Dendritic cell treated with granulocyte-macrophage colony-stimulating factor and Interleukin-4, amounts not matched to agents 40 ng/mL and 50 ng/mL, for 4 days (primary cell): Measurements from ENCODE around the gene TNS3.

ENCODE experiments used
- H3K27ac Mint-ChIP-seq: one replicate; pipeline ENCODE4 v1.8.0; 2022; ENCODE audit warnings: mild to moderate bottlenecking, mixed read lengths
- H3K27me3 Mint-ChIP-seq: one replicate; pipeline ENCODE4 v1.8.0; 2022; ENCODE audit warnings: mild to moderate bottlenecking, mixed read lengths
- H3K36me3 Mint-ChIP-seq: one replicate; pipeline ENCODE4 v1.8.0; 2022; ENCODE audit warnings: low read depth, mixed read lengths
- H3K4me1 Mint-ChIP-seq: one replicate; pipeline ENCODE4 v1.8.0; 2022; ENCODE audit warnings: low read depth, mixed read lengths
- H3K4me3 Mint-ChIP-seq: one replicate; pipeline ENCODE4 v1.8.0; 2022; ENCODE audit warnings: mild to moderate bottlenecking, moderate library complexity, mixed read lengths
- H3K9me3 Mint-ChIP-seq: one replicate; pipeline ENCODE4 v1.8.0; 2022; ENCODE audit warnings: mixed read lengths
- intact Hi-C: fragments of 100-400 bp; cut with micrococcal nuclease; formaldehyde crosslinking; loops from one replicate; pipeline ENCODE4 v1.15.0; 2022

Gene TNS3

DNA sequence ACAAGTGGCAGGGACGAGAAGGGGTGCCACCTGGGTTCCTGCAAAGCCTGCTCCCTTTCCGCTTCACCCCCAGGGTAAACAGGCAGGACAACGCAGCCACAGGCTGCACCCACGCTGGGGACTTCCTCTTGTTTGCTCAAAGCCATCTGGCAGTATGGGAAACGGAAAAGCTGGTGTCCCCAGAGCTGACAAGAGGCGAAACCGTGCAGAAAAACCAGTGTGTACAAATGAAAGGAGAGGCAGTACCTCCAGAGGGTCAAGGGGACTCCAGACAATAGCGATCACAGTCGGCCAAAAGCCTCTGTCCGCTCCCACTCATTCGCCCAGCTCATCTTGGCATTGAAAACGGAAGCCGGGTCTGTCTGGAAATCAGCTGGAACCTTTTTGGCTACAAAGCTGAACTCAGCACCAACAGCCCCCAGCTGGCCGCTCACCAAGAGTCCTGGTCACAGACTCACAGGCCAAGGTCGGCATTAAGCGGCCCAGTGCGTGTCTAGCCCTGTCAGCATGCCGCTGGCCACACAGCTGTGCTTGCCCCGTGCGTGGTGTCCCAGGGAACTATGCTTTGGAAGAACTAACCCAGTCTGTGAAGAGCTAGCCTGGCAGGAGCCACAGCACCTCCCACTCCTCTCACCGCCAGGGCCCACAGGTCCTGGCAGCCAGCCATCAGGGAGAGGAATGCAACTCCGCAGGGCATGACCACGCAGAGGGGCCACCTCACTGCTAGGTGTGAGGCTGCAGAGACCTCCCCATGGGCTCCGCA, 10.4 kb downstream of the TNS3 start:
- Mint-ChIP-seq H3K36me3 (peaks cover 22% of the 10 kb centered on the region), H3K9me3 (no peaks in the 10 kb centered on the region), H3K27me3 (no peaks in the 10 kb centered on the region), H3K4me3 (peak overlapping the region; percentile 60), H3K4me1 (peaks cover 87% of the 10 kb centered on the region), H3K27ac (peak overlapping the region; percentile 90)
- intact Hi-C loops: loop anchor here (5.0 kb wide), 1 partner anchor 74 kb away; no protein-coding TSS in a partner anchor

DNA sequence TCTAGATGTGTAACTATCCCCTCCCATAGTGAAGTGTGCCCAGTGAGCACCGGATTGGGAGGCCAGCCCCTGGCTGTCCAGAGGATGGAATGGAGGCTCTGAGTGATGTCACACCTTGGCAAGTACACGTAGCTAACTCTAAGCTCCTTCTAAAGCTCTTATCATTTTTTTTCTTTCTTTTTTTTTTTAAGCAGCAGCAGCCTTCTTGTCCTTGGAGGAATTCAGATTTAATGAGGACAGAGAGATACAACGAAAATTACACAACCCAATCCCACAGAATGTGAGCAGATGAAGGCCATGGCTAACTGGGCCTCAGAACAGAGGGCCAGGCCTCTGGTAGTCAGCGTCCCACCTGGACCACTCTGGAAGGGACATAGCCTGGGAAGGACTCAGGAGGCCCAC, 11.3 kb downstream of the TNS3 start:
- Mint-ChIP-seq H3K4me3 (peak overlapping the region; percentile 23), H3K36me3 (peaks cover 18% of the 10 kb centered on the region), H3K4me1 (peaks cover 79% of the 10 kb centered on the region), H3K27me3 (no peaks in the 10 kb centered on the region), H3K27ac (peak overlapping the region; percentile 90), H3K9me3 (no peaks in the 10 kb centered on the region)
- intact Hi-C loops: loop anchor here (5.0 kb wide), 1 partner anchor 73 kb away; no protein-coding TSS in a partner anchor

DNA sequence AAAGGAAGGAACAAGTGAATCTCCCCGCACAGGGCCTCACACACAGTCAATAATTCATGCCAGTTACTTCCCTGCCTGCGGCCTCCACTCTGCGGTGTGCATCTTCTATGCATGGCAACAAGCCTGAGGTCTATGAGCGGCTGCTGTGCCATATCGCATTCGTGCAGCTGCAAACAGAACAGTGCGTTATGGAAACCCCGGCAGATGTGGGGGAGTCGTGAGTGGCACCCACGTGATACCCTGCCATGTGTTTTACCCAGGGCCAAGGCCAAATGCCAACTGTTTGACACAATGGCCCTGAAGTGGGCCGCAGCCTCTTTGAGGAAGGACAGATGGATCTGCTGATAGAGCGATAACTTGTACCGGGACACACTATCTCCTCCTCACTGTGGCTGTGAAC, 13.4 kb downstream of the TNS3 start:
- H3K4me1 Mint-ChIP-seq: peaks cover 69% of the 10 kb centered on the region
- peaks cover 27% of the 10 kb centered on the region for H3K36me3 Mint-ChIP-seq
- peak overlapping the region; percentile 70 for H3K27ac Mint-ChIP-seq

GRCh38 chr7:47568056-47568455, 13.9 kb downstream of the TNS3 start:
- no peaks in the 10 kb centered on the region for H3K27me3 Mint-ChIP-seq
- peak overlapping the region; percentile 70 for H3K27ac Mint-ChIP-seq

More for the DNA sequence above, 13.4 kb downstream of the TNS3 start:
- H3K4me3 Mint-ChIP-seq: no peak overlapping the region
- H3K9me3 Mint-ChIP-seq: no peaks in the 10 kb centered on the region
- intact Hi-C loops: no loop called here
- no peaks in the 10 kb centered on the region for H3K27me3 Mint-ChIP-seq

DNA sequence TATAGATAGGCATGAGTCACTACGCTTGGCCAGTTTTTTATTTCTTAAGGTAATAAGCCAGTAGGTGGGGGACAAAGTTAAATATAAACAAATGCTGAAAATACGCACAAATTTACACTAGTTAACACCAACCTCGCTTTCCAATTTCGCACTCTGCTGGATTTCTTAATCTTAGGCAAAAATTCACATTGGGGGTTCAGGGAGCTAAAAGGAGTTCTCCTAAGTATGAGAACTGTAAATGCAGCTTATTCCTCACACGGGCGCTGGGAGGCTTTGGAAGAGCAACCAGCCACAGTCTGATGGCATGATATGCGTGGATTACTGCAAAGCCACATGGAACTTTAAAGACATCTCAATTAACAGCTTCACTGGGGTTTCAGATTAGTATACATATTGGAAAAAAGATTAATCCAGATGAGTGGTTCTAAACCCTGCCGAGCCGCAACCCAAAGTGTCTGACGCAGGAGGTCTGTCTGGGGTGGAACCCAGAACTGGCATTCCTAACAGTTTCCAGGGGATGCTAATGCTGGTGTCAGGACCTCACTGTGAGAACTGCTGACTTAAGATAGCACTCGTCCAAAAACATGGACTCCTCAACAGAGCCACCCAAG, 16.2 kb downstream of the TNS3 start:
- intact Hi-C loops: no loop called here
- peaks cover 49% of the 10 kb centered on the region for H3K4me1 Mint-ChIP-seq
- H3K4me3 Mint-ChIP-seq: no peak overlapping the region
- no peaks in the 10 kb centered on the region for H3K9me3 Mint-ChIP-seq
- peaks cover 26% of the 10 kb centered on the region for H3K36me3 Mint-ChIP-seq
- no peaks in the 10 kb centered on the region for H3K27me3 Mint-ChIP-seq
- no peak overlapping the region for H3K27ac Mint-ChIP-seq

More at GRCh38 chr7:47568056-47568455, 13.9 kb downstream of the TNS3 start:
- Mint-ChIP-seq H3K36me3 (peaks cover 27% of the 10 kb centered on the region), H3K9me3 (no peaks in the 10 kb centered on the region), H3K4me1 (peaks cover 69% of the 10 kb centered on the region), H3K4me3 (no peak overlapping the region)
- intact Hi-C loops: no loop called here

- Mint-ChIP-seq H3K4me3 (no peak overlapping the region), H3K27me3 (no peaks in the 10 kb centered on the region), H3K4me1 (peaks cover 47% of the 10 kb centered on the region), H3K27ac (peak overlapping the region; percentile 10), H3K36me3 (peaks cover 38% of the 10 kb centered on the region), H3K9me3 (no peaks in the 10 kb centered on the region)
- intact Hi-C loops: no loop called here
These were observed 18.4 kb downstream of the TNS3 start for GRCh38 chr7:47563521-47563920.

GRCh38 chr7:47561715-47562446, 20.0 kb downstream of the TNS3 start:
- Mint-ChIP-seq H3K4me1 (peaks cover 47% of the 10 kb centered on the region), H3K27me3 (no peaks in the 10 kb centered on the region), H3K4me3 (no peak overlapping the region), H3K9me3 (no peaks in the 10 kb centered on the region), H3K27ac (no peak overlapping the region), H3K36me3 (peaks cover 41% of the 10 kb centered on the region)
- intact Hi-C loops: no loop called here

GRCh38 chr7:47559306-47560220, 22.3 kb downstream of the TNS3 start:
- no peak overlapping the region for H3K27ac Mint-ChIP-seq
- no peaks in the 10 kb centered on the region for H3K27me3 Mint-ChIP-seq
- no peak overlapping the region for H3K4me3 Mint-ChIP-seq
- intact Hi-C loops: no loop called here
- H3K9me3 Mint-ChIP-seq: no peaks in the 10 kb centered on the region
- peaks cover 56% of the 10 kb centered on the region for H3K4me1 Mint-ChIP-seq
- H3K36me3 Mint-ChIP-seq: peaks cover 35% of the 10 kb centered on the region

GRCh38 chr7:47557694-47558670, 23.9 kb downstream of the TNS3 start:
- Mint-ChIP-seq H3K27ac (peak overlapping the region; percentile 60), H3K9me3 (no peaks in the 10 kb centered on the region), H3K4me1 (peaks cover 55% of the 10 kb centered on the region), H3K27me3 (no peaks in the 10 kb centered on the region), H3K36me3 (peaks cover 32% of the 10 kb centered on the region), H3K4me3 (no peak overlapping the region)
- intact Hi-C loops: no loop called here

- intact Hi-C loops: no loop called here
- H3K36me3 Mint-ChIP-seq: peaks cover 32% of the 10 kb centered on the region
- no peaks in the 10 kb centered on the region for H3K9me3 Mint-ChIP-seq
- no peak overlapping the region for H3K4me3 Mint-ChIP-seq
- peaks cover 59% of the 10 kb centered on the region for H3K4me1 Mint-ChIP-seq
- H3K27me3 Mint-ChIP-seq: no peaks in the 10 kb centered on the region
- peak overlapping the region; percentile 18 for H3K27ac Mint-ChIP-seq
These were observed 24.6 kb downstream of the TNS3 start for GRCh38 chr7:47557317-47557693.

DNA sequence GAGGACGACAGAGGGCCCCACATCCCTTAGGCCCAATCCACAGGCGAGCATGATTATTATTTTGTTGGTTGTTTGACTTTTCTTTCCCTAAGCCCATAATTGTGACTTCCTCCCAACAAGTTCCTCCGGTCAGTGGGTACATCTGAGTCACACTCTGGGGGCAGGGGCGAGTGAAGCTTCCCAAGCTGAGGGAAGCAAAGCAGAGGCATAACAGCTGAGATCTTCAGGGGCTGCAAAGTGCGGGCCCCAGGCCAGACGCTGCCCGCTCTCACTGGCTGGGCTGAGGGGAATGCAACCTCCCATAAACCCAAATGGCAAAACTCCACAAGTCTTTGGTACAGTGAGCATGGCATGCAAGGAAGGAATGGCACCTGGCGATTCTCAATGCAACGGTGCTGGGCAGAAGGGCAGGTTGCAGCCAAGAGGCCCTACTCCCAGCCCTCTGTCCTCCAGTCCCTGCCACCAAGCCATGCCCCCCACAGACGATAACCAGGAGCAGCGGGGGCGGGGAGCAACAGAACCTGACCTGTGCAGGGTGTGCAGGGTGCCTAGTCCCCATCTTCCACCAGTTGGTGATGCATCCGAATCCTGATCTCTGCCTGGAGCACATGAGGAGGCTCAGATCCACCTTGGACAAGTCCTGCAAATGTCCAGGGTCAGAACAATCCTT, 25.3 kb downstream of the TNS3 start:
- Mint-ChIP-seq H3K27me3 (no peaks in the 10 kb centered on the region), H3K4me3 (no peak overlapping the region)

DNA sequence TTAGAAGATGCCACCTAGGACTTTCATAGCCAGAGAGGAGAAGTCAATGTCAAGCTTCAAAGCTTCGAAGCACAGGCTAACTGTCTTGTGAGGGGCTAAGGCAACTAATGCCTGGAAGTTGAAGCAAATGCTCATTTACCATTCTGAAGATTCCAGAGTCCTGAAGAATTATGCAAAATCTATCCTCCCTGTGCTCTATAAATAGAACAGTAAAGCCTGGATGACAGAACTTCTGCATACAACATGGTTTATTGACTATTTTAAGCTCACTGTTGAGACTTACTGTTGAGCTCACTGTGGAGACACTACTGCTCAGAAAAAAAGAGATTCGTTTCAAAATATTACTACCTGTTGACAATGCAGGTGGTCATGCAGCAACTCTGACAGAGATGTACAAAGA, 28.6 kb downstream of the TNS3 start:
- Mint-ChIP-seq H3K4me1 (peaks cover 69% of the 10 kb centered on the region), H3K9me3 (no peaks in the 10 kb centered on the region), H3K4me3 (no peak overlapping the region), H3K27me3 (no peaks in the 10 kb centered on the region), H3K27ac (no peak overlapping the region), H3K36me3 (peaks cover 37% of the 10 kb centered on the region)
- intact Hi-C loops: no loop called here

More for the DNA sequence above, 25.3 kb downstream of the TNS3 start:
- Mint-ChIP-seq H3K4me1 (peaks cover 63% of the 10 kb centered on the region), H3K27ac (peak overlapping the region; percentile 18), H3K9me3 (no peaks in the 10 kb centered on the region), H3K36me3 (peaks cover 34% of the 10 kb centered on the region)
- intact Hi-C loops: no loop called here
